GM21515 (cell line): ENCODE data around the gene CEP170B.
"Not testable (repeated sequence)": the region's sequence is repeated elsewhere in the genome, so short reads cannot be mapped to it uniquely, and the experiment has no call there.

Experiments used
- ATAC-seq: cut with Tn5 transposase; IDR thresholded peaks from one replicate; pipeline ENCODE4 v1.9.1; 2021; ENCODE audit not compliant: unreplicated experiment

Gene CEP170B

GRCh38 chr14:104941508-104942365 lies 76.7 kb downstream of the CEP170B start:
- no peak for ATAC-seq

- ATAC-seq = no peak
Observed at GRCh38 chr14:104942586-104942985, 77.5 kb downstream of the CEP170B start.

- not testable (repeated sequence) for ATAC-seq
Observed at GRCh38 chr14:104943216-104944015, 78.3 kb downstream of the CEP170B start.

GRCh38 chr14:104944016-104944308 lies 78.9 kb downstream of the CEP170B start:
- ATAC-seq = not testable (repeated sequence)

- ATAC-seq = not testable (repeated sequence)
Observed at GRCh38 chr14:104944436-104945205, 79.6 kb downstream of the CEP170B start.

- ATAC-seq = not testable (repeated sequence)
Observed at GRCh38 chr14:104945266-104945665, 80.2 kb downstream of the CEP170B start.
